ENCODE results near the gene KRT75. TPM values are rescaled to one million over a fixed set of nuclear protein-coding genes. Genes with fewer than 3 reads are reported as not detected.
A peak's percentile ranks its signal among the peaks of the same experiment; 100 is the strongest.

Gene KRT75
- total and polyA plus RNA-seq, 2 of the 13 experiments (the other 11 are each of a cell fraction or from before 2014, with no cell fraction given) = not detected

DNA sequence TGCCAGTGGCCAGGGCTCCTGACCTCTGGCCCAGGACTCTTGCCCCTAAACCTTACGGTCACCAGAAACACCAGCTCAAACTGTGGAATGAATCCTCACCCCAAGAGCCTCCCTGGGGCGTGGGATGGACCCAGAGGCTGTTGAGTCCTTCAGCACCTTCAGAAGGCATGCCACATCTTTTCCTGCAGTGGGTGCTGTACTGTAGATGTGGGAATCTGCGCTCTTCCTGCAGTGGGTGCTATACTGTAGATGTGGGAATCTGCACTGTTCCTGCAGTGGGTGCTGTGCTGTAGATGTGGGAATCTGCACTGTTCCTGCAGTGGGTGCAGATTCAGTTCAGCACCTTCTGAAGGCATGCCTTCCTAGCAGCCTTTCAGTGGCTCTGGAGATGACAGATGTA lies 29.2 kb downstream of the KRT75 start:
- ChIA-PET CTCF (ENCODE audit: low intra/inter-chr PET ratio, low total read pairs) (no interaction called here), POLR2A (no interaction called here)
- Histone ChIP-seq H3K27me3 (ENCODE audit: control insufficient read depth in 1 of 2, insufficient read depth in 2 of 2, low read length in 2 of 2) (peaks cover 1 to 16% of the 10 kb centered on the region in 2 experiments; a peak in 3 of 5 replicates), H3K36me3 (replicated peaks in 1 of 2; ENCODE audit: control insufficient read depth in 1 of 2, insufficient read depth in 2 of 2, low read length in 2 of 2) (no peaks in the 10 kb centered on the region), H4K20me1 (ENCODE audit: insufficient read depth, low read length) (0 out of 2 replicates have a peak, but pooled peaks cover 2% of the 10 kb centered on the region), H3K9me3 (ENCODE audit: low read length) (no peaks in the 10 kb centered on the region), H2AFZ (ENCODE audit: low read length) (no peak overlapping the region), H3K4me2 (ENCODE audit: low read depth, low read length) (no peak overlapping the region), H3K9ac (ENCODE audit: insufficient read depth, low read depth, low read length) (no peak overlapping the region), H3K4me1 (ENCODE audit: insufficient read depth, low read length) (no peaks in the 10 kb centered on the region), H3K79me2 (ENCODE audit: insufficient read depth, low read length) (no peaks in the 10 kb centered on the region), H3K27ac (ENCODE audit: extremely low read length, insufficient read depth, low read length) (no peak overlapping the region), H3K4me3 (replicated peaks in 1 of 3; ENCODE audit: insufficient read depth in 1 of 3, low read depth in 2 of 3, low read length in 3 of 3) (no peak overlapping the region)
- TF ChIP-seq CREB1 (IDR thresholded peaks at IDR 0.05) (no peak), CREB1 (CRISPR knock-in tag; IDR thresholded peaks at IDR 0.05) (no peak), NR2C2 (CRISPR knock-in tag; IDR thresholded peaks at IDR 0.05; ENCODE audit: borderline replicate concordance) (no peak), MTF2 (CRISPR knock-in tag; IDR thresholded peaks at IDR 0.05; ENCODE audit: borderline replicate concordance) (no peak), HINFP (CRISPR knock-in tag; IDR thresholded peaks at IDR 0.05; ENCODE audit: low read depth) (no peak), SETDB1 (CRISPR knock-in tag; IDR thresholded peaks at IDR 0.05; ENCODE audit: borderline replicate concordance) (no peak), ZNF619 (CRISPR knock-in tag; IDR thresholded peaks at IDR 0.05) (no peak), MTA1 (CRISPR knock-in tag; IDR thresholded peaks at IDR 0.05; ENCODE audit: borderline replicate concordance) (no peak), ETV6 (CRISPR knock-in tag; conservative IDR thresholded peaks at IDR 0.05) (no peak), PRDM4 (CRISPR knock-in tag; IDR thresholded peaks at IDR 0.05; ENCODE audit: borderline replicate concordance) (no peak), TSC22D2 (CRISPR knock-in tag; IDR thresholded peaks at IDR 0.05; ENCODE audit: borderline replicate concordance) (no peak), KLF11 (CRISPR knock-in tag; IDR thresholded peaks at IDR 0.05) (no peak), ZNF501 (CRISPR knock-in tag; IDR thresholded peaks at IDR 0.05) (no peak), SIX1 (CRISPR knock-in tag; IDR thresholded peaks at IDR 0.05; ENCODE audit: borderline replicate concordance) (no peak), SOX6 (IDR thresholded peaks at IDR 0.05) (no peak), SOX6 (CRISPR knock-in tag; IDR thresholded peaks at IDR 0.05) (no peak), SRY (CRISPR knock-in tag; IDR thresholded peaks at IDR 0.05) (no peak)
- TF ChIP-seq, protein P1, sequence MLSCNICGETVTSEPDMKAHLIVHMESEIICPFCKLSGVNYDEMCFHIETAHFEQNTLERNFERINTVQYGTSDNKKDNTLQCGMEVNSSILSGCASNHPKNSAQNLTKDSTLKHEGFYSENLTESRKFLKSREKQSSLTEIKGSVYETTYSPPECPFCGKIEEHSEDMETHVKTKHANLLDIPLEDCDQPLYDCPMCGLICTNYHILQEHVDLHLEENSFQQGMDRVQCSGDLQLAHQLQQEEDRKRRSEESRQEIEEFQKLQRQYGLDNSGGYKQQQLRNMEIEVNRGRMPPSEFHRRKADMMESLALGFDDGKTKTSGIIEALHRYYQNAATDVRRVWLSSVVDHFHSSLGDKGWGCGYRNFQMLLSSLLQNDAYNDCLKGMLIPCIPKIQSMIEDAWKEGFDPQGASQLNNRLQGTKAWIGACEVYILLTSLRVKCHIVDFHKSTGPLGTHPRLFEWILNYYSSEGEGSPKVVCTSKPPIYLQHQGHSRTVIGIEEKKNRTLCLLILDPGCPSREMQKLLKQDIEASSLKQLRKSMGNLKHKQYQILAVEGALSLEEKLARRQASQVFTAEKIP (CRISPR knock-in tag; IDR thresholded peaks at IDR 0.05; ENCODE audit: borderline replicate concordance) = no peak
- WGBS (ENCODE audit: low lambda C conversion rate) = 0% methylated on average over 1 of the region's 3 CpGs
- in situ Hi-C loops (cut with HindIII; ENCODE audit: extremely low pct_ligation_motif_present, low pct_unique_long_range_greater_than_20kb) (no loop called here), intact Hi-C loops (cut with micrococcal nuclease; ENCODE audit: unreplicated experiment) (no loop called here)
- no TSS peak for BruUV-seq (replicated peaks)
- FAIRE-seq (no peak), DNase-seq (ENCODE audit: low spot score) (no peak), ATAC-seq (peak; percentile 43; the same call in 2 of the 3 replicates)
